Measurements from ENCODE around the gene RNF13.

GRCh38 chr3:149894205-149894604 is 81.2 kb downstream of the RNF13 start:
- TF ChIP-seq CTCF (IDR thresholded peaks at IDR 0.05; ENCODE audit: insufficient read depth, low read length, poor library complexity, severe bottlenecking) (no peak), EZH2phosphoT487 (conservative IDR thresholded peaks at IDR 0.05; ENCODE audit: low read length) (no peak)
